Adipose tissue (tissue), 3 donors: ENCODE measurements around the gene MALL. TPM values are rescaled to one million over a fixed set of nuclear protein-coding genes. Genes with fewer than 3 reads are reported as not detected.
"Not testable (repeated sequence)": the region's sequence is repeated elsewhere in the genome, so short reads cannot be mapped to it uniquely, and the experiment has no call there.

Experiments used
- H3K27ac ChIP-seq: one replicate; pipeline ENCODE4 v1.5.1; 2013; ENCODE audit warnings: low read depth, low read length
- WGBS, 3 donors: extraction: QIAGEN DNeasy Blood & Tissue Kit; methylation state at CpG; one replicate each; pipeline ENCODE4 v1.1.7; 2013; 5-methylcytosine and 5-hydroxymethylcytosine counted together
- polyA plus RNA-seq, 3 donors: library from polyadenylated mRNA; stranded (reverse); fragments of 200-250 nt; gene quantifications; one replicate each; pipeline ENCODE4 v1.2.3, GENCODE V29; 2013
- donor health status: healthy with polysubstance abuse.
- donor health status: Bipolar disorder and iron deficiency.
- donor health status: healthy.

MALL gene
- polyA plus RNA-seq, 3 donors, result 1.8 to 20.1 (median 10.8) TPM

DNA sequence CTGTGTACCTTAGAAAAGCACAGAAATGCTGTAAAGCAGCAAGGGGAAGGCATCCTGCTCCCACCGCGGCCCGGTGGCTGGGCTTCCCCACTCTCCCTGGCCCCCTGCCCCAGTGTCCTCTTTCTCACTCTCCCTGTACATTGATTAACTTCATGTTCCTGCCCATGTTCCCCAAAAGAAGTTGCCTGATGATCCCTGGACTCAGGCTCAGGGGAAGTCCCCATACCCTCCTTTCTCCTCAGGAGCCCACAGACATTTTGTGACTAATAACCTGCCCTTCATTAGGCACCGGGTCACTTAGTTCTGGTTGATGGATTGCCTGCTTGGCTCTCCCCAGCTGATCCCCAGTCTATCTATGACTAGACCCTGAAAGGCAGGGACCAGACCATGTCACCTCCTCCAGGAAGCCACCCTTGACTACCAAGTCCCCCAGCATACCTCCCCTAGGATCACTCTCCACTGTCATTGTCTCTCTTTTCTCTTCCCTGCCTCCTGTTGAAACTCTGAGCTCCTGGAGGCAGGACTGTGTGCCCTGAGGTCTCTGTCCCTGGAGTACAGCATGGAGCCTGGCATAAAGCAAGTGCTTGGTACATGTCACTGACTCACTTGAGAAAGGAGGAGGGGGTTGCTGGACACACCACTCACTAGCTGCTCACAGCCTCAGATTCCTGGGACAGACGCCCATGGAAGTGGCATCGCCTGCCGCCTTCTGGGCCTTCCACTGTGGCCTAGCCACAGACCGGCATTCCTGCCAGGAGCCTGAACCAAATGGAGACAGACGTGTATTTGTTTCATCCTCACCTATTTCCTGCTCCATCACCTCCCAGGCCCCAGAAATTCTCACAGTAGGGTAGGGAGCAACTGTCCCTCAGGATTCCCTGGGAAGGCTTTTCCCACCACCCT is 13.5 kb downstream of the MALL start:
- peak overlapping the region; percentile 17 for H3K27ac ChIP-seq
- 63 to 64% (median 64%) methylated on average over 9 of the region's 9 CpGs for WGBS, 3 donors

DNA sequence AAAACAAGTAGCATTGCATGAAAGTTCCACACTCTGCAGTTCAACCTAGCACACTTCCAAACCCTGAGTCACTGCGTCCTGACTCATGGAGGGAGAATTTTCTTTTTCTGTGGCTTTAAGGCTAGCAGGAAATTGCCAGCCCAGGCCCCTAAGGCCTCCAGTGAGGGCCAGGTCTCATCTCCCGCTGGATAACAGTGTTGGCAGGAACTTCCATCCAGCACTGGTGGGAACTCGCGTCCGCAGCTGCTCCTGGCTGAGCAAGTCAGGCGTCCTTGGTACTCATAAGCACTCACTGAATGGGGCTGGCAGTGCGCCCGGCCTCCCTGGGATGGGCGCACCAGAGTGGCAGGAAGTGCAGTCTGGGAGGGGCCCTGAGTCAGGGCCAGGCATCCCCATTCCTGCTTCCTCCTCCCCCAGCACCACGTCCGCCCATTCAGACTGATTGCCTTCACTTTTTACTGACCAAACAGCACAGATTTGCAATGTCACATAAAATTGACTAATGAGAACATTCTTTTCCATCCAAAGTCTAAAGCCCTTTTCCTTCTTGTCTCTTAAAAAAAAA is 14.3 kb downstream of the MALL start:
- H3K27ac ChIP-seq, result peak overlapping the region; percentile 17
- 1 to 4% (median 2%) methylated on average over 11 of the region's 11 CpGs for WGBS, 3 donors

DNA sequence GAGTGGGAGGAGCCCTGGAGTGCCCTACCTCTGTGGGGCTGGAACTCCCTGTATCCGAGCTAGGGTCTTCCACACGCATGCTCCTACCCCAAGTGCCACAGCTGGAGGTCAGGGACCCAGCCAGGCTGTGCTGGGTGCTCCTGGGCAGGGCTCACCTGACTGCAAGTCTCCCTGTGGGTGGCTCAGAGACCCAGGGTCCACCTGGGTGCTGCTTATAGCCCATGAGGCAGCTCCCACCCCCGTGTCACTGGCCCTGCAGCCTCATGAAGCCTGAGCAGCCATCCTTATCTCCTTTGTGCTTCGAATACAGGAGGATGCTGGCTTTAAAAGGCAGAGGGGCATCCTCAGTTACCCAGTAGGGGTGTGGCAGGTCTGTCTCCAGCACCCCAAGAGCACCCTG is 14.7 kb downstream of the MALL start:
- 62 to 71% (median 70%) methylated on average over 4 of the region's 4 CpGs for WGBS, 3 donors
- not testable (repeated sequence) for H3K27ac ChIP-seq

- 54 to 68% (median 64%) methylated on average over 6 to 8 of the region's 8 CpGs for WGBS, 3 donors
- H3K27ac ChIP-seq, result no peak overlapping the region
Observed at GRCh38 chr2:110100480-110100879, 15.1 kb downstream of the MALL start.

GRCh38 chr2:110099471-110100225 is 16.0 kb downstream of the MALL start:
- 65 to 86% (median 75%) methylated on average over 10 of the region's 10 CpGs for WGBS, 3 donors
- no peak overlapping the region for H3K27ac ChIP-seq

DNA sequence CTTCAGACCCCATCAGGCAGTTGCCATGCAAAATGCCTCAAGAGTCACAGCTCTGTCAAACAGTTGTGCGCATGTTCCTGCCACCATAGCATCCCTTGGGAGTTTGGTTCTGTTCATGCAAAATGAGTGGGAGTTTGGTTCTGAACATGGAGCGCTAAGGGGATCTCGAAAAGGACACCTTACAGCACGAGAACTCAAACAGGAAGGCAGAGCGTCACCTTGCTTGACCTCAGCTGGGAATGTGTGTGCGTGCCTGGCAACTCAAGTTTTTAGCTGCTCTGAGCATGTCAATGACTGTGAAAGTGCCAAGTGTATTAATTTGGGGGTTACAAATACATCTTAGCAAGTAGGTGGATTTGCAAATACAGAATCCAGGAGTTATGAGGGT is 16.6 kb downstream of the MALL start:
- no peak overlapping the region for H3K27ac ChIP-seq
- 77 to 84% (median 82%) methylated on average over 6 of the region's 6 CpGs for WGBS, 3 donors

GRCh38 chr2:110097506-110098220 is 18.0 kb downstream of the MALL start:
- 80 to 89% (median 88%) methylated on average over 14 of the region's 14 CpGs for WGBS, 3 donors
- H3K27ac ChIP-seq, result no peak overlapping the region

DNA sequence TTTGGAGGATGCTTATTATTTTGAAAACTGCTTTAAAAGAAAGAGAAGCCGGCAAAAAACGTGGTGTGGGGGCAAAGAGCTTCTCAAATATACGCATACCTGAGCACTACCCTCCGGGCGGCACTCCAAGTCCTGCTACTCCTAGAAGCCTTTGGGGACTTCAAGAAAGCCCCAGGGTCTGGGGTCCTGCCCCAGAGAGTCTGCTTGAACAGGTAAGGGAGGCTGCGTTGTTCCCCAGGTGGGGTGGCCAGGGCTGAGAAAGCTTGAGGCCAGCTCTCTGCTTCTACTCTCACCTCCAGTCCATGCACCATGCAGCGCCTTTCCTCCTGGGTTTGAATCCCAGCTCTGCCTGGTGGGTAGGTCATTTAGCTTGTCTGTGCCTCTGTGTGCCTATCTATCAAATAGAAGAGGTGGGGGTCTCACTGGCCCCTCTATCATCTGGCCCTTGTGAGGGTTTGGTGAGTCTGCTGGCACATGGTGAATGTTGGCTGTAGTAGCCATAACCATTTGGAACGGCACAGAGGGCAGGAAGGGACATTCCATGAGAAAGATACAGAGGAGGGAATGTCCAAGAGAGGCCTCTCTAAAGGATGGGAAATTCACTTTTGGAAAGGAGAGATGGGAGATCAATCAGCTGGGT is 19.5 kb downstream of the MALL start:
- no peak overlapping the region for H3K27ac ChIP-seq

DNA sequence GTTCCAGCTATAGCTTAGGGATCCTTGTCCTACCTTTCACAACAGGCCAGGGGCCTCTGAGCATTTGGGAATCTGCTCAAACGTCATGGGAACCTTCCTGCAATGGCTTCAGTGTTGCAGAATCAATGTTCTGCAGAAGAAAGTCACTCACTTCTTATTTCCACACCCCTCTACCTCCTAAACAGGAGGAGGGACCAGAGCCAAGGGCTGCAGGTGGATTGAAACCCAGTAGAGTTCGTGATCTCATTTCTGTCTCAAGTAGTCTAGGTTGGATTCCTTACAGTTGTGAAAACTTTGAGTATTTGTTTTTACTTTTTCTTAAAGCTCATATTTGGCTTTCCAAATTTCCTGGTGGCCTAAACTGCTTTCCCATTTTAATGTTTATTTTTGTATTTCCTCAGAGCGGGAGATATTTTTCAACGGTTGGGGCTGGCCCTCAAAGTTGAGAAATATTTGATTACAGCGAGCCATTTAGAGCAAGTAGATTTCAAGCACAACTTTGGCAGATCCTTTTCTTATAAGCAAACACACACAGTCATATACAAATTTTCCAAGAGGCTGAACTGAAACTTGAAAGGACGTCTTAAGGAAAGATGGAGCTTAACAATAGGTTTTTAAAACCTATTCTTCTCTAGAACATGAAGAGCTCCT is 20.6 kb downstream of the MALL start:
- 26 to 72% (median 53%) methylated on average over 4 to 5 of the region's 6 CpGs for WGBS, 3 donors
- not testable (repeated sequence) for H3K27ac ChIP-seq

More for the DNA sequence above, 19.5 kb downstream of the MALL start:
- WGBS, 3 donors, result 88 to 92% (median 91%) methylated on average over 8 of the region's 8 CpGs

DNA sequence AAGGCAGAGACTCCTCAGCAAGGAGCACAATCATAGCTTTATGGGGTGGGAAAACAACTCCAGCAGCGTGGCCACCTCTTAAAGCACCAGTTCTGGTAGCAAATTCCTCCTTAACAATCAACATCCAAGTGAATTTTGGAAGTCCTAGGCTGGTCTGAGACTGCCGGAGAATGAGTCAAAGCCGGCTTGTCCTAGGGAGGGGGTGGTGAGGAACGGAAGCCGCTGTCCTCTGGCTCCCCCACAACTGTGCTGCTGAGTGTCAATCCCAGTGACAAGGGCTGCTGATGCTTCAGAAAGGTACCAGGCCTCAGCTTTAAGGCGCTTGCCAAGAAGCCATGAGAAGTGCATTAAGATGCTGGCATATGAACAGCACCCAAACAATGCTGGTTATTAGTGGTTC is 21.7 kb downstream of the MALL start:
- WGBS, 3 donors, result no CpG with 5 or more reads among the region's 6 CpGs
- not testable (repeated sequence) for H3K27ac ChIP-seq

DNA sequence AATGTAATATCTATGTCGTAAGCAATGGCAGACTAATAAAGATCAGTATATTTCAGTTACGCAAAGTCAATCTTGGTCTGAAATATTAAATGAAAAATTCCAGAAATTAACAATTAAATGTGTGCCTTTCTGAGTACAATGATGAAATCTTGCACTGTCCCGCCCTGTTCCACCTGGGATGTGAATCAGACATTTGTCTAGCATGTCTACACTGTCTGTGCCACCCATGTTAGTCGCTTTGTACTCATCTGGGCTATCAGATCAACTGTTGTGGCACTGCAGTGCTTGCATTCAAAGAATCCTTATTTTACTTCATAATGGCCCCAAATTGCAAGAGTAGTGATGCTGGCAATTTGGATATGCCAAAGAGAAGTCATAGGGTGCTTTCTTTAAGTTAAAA is 25.5 kb downstream of the MALL start:
- not testable (repeated sequence) for H3K27ac ChIP-seq
- 48 to 69% (median 50%) methylated on average over 2 of the region's 4 CpGs for WGBS, 3 donors

GRCh38 chr2:110083757-110084156 is 31.9 kb downstream of the MALL start:
- WGBS, 3 donors, result no CpG with 5 or more reads among the region's 2 CpGs
- H3K27ac ChIP-seq, result not testable (repeated sequence)

DNA sequence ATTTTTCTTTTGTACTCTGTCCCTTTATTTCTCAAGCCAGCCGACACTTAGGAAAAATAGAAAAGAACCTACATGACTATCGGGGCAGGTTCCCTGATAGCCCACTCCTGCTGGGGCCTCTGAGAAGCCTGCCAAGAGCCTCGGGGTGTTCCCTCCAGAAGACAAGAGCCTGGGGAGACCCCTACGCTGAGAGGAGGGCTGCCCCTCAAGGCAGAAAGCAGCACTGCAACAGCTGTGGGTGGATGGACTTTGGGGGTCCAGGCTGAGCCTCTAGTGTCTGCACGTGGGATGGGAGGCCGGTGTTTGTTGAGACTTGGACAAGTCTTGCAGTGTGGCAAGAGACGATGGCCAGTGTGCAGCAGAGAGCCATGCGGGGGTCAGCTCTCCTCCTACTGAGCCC is 32.5 kb downstream of the MALL start:
- no CpG with 5 or more reads among the region's 8 CpGs for WGBS, 3 donors
- H3K27ac ChIP-seq, result not testable (repeated sequence)

GRCh38 chr2:110078104-110078503 is 37.5 kb downstream of the MALL start:
- WGBS, 3 donors, result 80% methylated on average over 1 of the region's 4 CpGs; no CpG with 5 or more reads in 2 of the 3 donors
- H3K27ac ChIP-seq, result not testable (repeated sequence)

DNA sequence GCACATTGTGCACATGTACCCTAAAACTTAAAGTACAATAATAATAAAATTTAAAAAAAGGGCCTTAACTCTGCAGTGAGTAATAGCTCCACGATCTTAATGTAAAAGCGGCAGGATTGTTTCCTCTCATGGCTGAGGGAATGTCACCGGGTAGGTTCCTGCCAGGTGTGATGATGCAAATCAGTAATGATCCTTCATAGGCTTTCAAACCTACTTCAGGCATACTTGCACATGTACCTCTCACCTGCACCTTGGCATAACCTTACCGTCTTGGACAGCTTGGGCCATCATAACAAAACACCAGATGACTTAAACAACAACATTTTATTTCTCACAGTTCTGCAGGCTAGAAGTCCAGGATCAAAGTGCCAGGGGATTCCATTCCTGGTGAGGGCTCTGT is 39.7 kb downstream of the MALL start:
- H3K27ac ChIP-seq, result not testable (repeated sequence)
- 67 to 91% (median 85%) methylated on average over 2 of the region's 4 CpGs for WGBS, 3 donors

- H3K27ac ChIP-seq, result not testable (repeated sequence)
- WGBS, 3 donors, result 94 to 98% (median 96%) methylated on average over 4 of the region's 7 CpGs
Observed at GRCh38 chr2:110069869-110070268, 45.8 kb downstream of the MALL start.

DNA sequence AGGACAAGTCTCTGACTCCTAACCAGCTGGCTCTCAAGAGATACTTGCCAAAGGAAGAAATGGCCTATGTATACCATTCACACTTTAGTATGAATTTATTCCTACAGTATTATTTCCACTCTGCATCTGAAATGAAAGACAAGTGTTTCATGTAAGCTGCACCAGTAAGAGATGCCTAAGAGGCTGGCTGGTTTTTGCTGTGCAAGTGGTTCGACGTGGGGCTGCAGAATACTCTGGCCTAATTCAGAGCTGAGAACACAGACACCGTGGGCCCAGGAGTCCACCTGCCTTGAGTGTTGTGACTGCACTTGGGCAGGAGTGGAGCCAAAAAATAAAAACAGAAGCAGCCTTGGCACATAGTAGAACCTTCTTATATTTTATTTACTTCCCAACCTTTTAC is 47.5 kb downstream of the MALL start:
- 87 to 92% (median 87%) methylated on average over 3 of the region's 3 CpGs for WGBS, 3 donors
- not testable (repeated sequence) for H3K27ac ChIP-seq

- 62% methylated on average over 2 of the region's 3 CpGs; no CpG with 5 or more reads in 2 of the 3 donors for WGBS, 3 donors
- H3K27ac ChIP-seq, result not testable (repeated sequence)
Observed at GRCh38 chr2:110062332-110062731, 53.3 kb downstream of the MALL start.
